Measurements from ENCODE around the gene ERO1A. TPM values are rescaled to one million over a fixed set of nuclear protein-coding genes. Genes with fewer than 3 reads are reported as not detected.

ERO1A gene
- total RNA-seq, 3 donors from 2014 or later = 28.6 to 43.6 (median 37.0) TPM

- no peaks in the 10 kb centered on the region for H3K36me3 ChIP-seq
- no peaks in the 10 kb centered on the region for H3K4me1 ChIP-seq
- no peaks in the 10 kb centered on the region for H3K27me3 ChIP-seq
- TF ChIP-seq, protein P1, sequence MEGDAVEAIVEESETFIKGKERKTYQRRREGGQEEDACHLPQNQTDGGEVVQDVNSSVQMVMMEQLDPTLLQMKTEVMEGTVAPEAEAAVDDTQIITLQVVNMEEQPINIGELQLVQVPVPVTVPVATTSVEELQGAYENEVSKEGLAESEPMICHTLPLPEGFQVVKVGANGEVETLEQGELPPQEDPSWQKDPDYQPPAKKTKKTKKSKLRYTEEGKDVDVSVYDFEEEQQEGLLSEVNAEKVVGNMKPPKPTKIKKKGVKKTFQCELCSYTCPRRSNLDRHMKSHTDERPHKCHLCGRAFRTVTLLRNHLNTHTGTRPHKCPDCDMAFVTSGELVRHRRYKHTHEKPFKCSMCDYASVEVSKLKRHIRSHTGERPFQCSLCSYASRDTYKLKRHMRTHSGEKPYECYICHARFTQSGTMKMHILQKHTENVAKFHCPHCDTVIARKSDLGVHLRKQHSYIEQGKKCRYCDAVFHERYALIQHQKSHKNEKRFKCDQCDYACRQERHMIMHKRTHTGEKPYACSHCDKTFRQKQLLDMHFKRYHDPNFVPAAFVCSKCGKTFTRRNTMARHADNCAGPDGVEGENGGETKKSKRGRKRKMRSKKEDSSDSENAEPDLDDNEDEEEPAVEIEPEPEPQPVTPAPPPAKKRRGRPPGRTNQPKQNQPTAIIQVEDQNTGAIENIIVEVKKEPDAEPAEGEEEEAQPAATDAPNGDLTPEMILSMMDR (IDR thresholded peaks at IDR 0.05) = no peak
- TF ChIP-seq POLR2A (IDR thresholded peaks at IDR 0.05) = no peak
- no peak for TF ChIP-seq POLR2AphosphoS5 (IDR thresholded peaks at IDR 0.05)
- H3K9me3 ChIP-seq = no peaks in the 10 kb centered on the region
- H3K4me3 ChIP-seq = no peak overlapping the region
- intact Hi-C loops (cut with DNase I; ENCODE audit: low total_unique reads) = no loop called here
- H3K27ac ChIP-seq = no peak overlapping the region
- DNase-seq (ENCODE audit: low spot score in 2 of 2) = no peak
Measured at GRCh38 chr14:52650774-52651173, 44.6 kb downstream of the ERO1A start.

DNA sequence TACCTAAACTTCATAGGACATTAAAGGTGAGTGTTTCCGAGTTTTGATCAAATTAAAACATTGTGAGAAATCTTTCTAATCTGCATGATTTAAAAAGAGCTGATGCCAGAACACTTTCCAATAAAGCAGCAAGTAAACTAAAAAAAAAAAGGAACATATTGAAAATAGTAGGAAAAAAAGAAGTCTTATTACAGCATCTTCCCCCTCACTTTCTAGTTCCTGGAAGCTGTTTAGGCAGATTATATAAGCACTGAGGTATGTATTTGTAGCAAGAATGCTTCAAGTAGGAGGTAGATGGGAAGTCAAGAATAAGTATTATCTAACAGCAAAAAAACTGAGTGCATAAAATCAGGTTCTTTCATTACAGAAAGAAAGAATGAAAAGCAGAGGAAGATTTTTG, 45.8 kb downstream of the ERO1A start:
- Histone ChIP-seq H3K4me1 (no peaks in the 10 kb centered on the region), H3K9me3 (no peaks in the 10 kb centered on the region), H3K4me3 (no peak overlapping the region), H3K27ac (no peak overlapping the region), H3K27me3 (no peaks in the 10 kb centered on the region), H3K36me3 (no peaks in the 10 kb centered on the region)
- intact Hi-C loops (cut with DNase I; ENCODE audit: low total_unique reads) = no loop called here
- no peak for DNase-seq (ENCODE audit: low spot score in 2 of 2)
- TF ChIP-seq, protein P1 (IDR thresholded peaks at IDR 0.05) = no peak
- no peak for TF ChIP-seq POLR2A (IDR thresholded peaks at IDR 0.05)
- TF ChIP-seq POLR2AphosphoS5 (IDR thresholded peaks at IDR 0.05) = no peak

GRCh38 chr14:52641745-52642144, 53.6 kb downstream of the ERO1A start:
- DNase-seq (ENCODE audit: low spot score in 2 of 2) = no peak
- H3K4me1 ChIP-seq = no peaks in the 10 kb centered on the region
- no peak overlapping the region for H3K27ac ChIP-seq
- TF ChIP-seq, protein P1 (IDR thresholded peaks at IDR 0.05) = no peak
- TF ChIP-seq POLR2A (IDR thresholded peaks at IDR 0.05) (no peak), POLR2AphosphoS5 (IDR thresholded peaks at IDR 0.05) (no peak)
- no peak overlapping the region for H3K4me3 ChIP-seq
- peaks cover 0 to 4% of the 10 kb centered on the region in 2 donors for H3K9me3 ChIP-seq
- no peaks in the 10 kb centered on the region for H3K27me3 ChIP-seq
- intact Hi-C loops (cut with DNase I; ENCODE audit: low total_unique reads) = no loop called here
- peaks cover 5% of the 10 kb centered on the region for H3K36me3 ChIP-seq

GRCh38 chr14:52640137-52640536, 55.2 kb downstream of the ERO1A start:
- no peak overlapping the region for H3K4me3 ChIP-seq
- TF ChIP-seq POLR2A (IDR thresholded peaks at IDR 0.05) = no peak
- no peak overlapping the region for H3K27ac ChIP-seq
- H3K4me1 ChIP-seq = no peaks in the 10 kb centered on the region
- intact Hi-C loops (cut with DNase I; ENCODE audit: low total_unique reads) = no loop called here
- peaks cover 0 to 4% of the 10 kb centered on the region in 2 donors for H3K9me3 ChIP-seq
- H3K36me3 ChIP-seq = peaks cover 5% of the 10 kb centered on the region
- H3K27me3 ChIP-seq = no peaks in the 10 kb centered on the region
- no peak for DNase-seq (ENCODE audit: low spot score in 2 of 2)

GRCh38 chr14:52619687-52620086, 75.7 kb downstream of the ERO1A start:
- no peaks in the 10 kb centered on the region for H3K4me1 ChIP-seq
- H3K27ac ChIP-seq = no peak overlapping the region
- H3K9me3 ChIP-seq = no peaks in the 10 kb centered on the region
- H3K36me3 ChIP-seq = no peaks in the 10 kb centered on the region
- intact Hi-C loops (cut with DNase I; ENCODE audit: low total_unique reads) = loop anchor here (2.0 kb wide), 1 partner anchor 33 kb away; no protein-coding TSS in a partner anchor
- no peak overlapping the region for H3K4me3 ChIP-seq
- H3K27me3 ChIP-seq = no peaks in the 10 kb centered on the region
- TF ChIP-seq POLR2AphosphoS5 (IDR thresholded peaks at IDR 0.05) (no peak), POLR2A (IDR thresholded peaks at IDR 0.05) (no peak)
- TF ChIP-seq, protein P1 (IDR thresholded peaks at IDR 0.05) = no peak
- no peak for DNase-seq (ENCODE audit: low spot score in 2 of 2)

DNA sequence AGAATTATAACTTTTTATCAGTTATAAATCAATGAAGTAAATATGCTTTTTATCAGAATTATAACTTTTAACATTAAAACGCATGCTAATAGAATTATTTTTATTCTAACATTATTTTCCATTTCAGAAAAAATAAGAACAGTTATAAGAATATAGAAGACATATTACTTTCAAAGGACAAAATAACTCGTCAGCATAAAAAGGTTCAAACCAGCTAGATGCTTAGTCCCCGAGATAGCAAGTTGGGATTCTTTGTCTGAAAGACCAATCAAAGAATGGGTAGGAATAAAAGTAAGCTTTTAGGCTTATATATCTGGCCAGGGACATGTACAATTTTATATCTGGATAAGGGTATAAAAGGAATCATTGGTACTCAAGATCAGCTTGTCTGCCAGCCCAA, 76.8 kb downstream of the ERO1A start:
- no peak overlapping the region for H3K27ac ChIP-seq
- no peak for DNase-seq (ENCODE audit: low spot score in 2 of 2)
- intact Hi-C loops (cut with DNase I; ENCODE audit: low total_unique reads) = no loop called here
- no peak overlapping the region for H3K4me3 ChIP-seq
- no peaks in the 10 kb centered on the region for H3K27me3 ChIP-seq
- TF ChIP-seq POLR2AphosphoS5 (IDR thresholded peaks at IDR 0.05) (no peak), POLR2A (IDR thresholded peaks at IDR 0.05) (no peak)
- TF ChIP-seq, protein P1 (IDR thresholded peaks at IDR 0.05) = no peak
- no peaks in the 10 kb centered on the region for H3K4me1 ChIP-seq
- no peaks in the 10 kb centered on the region for H3K9me3 ChIP-seq
- no peaks in the 10 kb centered on the region for H3K36me3 ChIP-seq
